Activated T-cell treated with anti-CD3 and anti-CD28 coated beads, Interleukin-2, amount 50 U/mL, for 48 hours (primary cell): ENCODE data around the gene NTNG2.
A peak's percentile ranks its signal among the peaks of the same experiment; 100 is the strongest.
"Not testable (repeated sequence)": the region's sequence is repeated elsewhere in the genome, so short reads cannot be mapped to it uniquely, and the experiment has no call there.

Experiments used
- DNase-seq, 2 experiments: peaks; one replicate each; pipeline ENCODE4 v3.0.0-alpha.2; 2020

Gene NTNG2

GRCh38 chr9:132161743-132162184 is at the start of gene NTNG2:
Gene NTNG2 (plus strand): TSS chr9:132162058. CDS start chr9:132166832, 4,774 bp downstream.
- no peak for DNase-seq

- DNase-seq, result peak; percentile 45 to 56
These were observed 47.7 kb upstream of the NTNG2 start for GRCh38 chr9:132114102-132114707.

GRCh38 chr9:132116583-132116982 is 45.3 kb upstream of the NTNG2 start:
- DNase-seq, result no peak

- no peak for DNase-seq
These were observed 44.2 kb upstream of the NTNG2 start for GRCh38 chr9:132117694-132118093.

GRCh38 chr9:132121021-132121420 is 40.8 kb upstream of the NTNG2 start:
- DNase-seq, result no peak

- DNase-seq, result no peak
These were observed 37.1 kb upstream of the NTNG2 start for GRCh38 chr9:132124800-132125199.

- DNase-seq, result no peak
These were observed 36.5 kb upstream of the NTNG2 start for GRCh38 chr9:132125361-132125760.

- peak; percentile 35 to 44 for DNase-seq
These were observed 35.7 kb upstream of the NTNG2 start for GRCh38 chr9:132125944-132126679.

- DNase-seq, result no peak
These were observed 35.1 kb upstream of the NTNG2 start for GRCh38 chr9:132126680-132127236.

- DNase-seq, result no peak
These were observed 33.8 kb upstream of the NTNG2 start for GRCh38 chr9:132127888-132128534.

- no peak for DNase-seq
These were observed 32.3 kb upstream of the NTNG2 start for GRCh38 chr9:132129535-132129934.

GRCh38 chr9:132134085-132134484 is 27.8 kb upstream of the NTNG2 start:
- not testable (repeated sequence) for DNase-seq

GRCh38 chr9:132135456-132135855 is 26.4 kb upstream of the NTNG2 start:
- no peak for DNase-seq

GRCh38 chr9:132136151-132136780 is 25.6 kb upstream of the NTNG2 start:
- DNase-seq, result no peak

GRCh38 chr9:132141344-132141947 is 20.4 kb upstream of the NTNG2 start:
- no peak for DNase-seq

GRCh38 chr9:132141948-132142594 is 19.8 kb upstream of the NTNG2 start:
- no peak for DNase-seq

- DNase-seq, result no peak
These were observed 18.9 kb upstream of the NTNG2 start for GRCh38 chr9:132142924-132143323.

- no peak for DNase-seq
These were observed 18.5 kb upstream of the NTNG2 start for GRCh38 chr9:132143359-132143758.

- peak in 1 of 2 experiments; percentile 35 for DNase-seq
These were observed 17.0 kb upstream of the NTNG2 start for GRCh38 chr9:132144708-132145365.

- no peak for DNase-seq
These were observed 15.8 kb upstream of the NTNG2 start for GRCh38 chr9:132146039-132146438.

GRCh38 chr9:132146575-132146974 is 15.3 kb upstream of the NTNG2 start:
- DNase-seq, result no peak

- no peak for DNase-seq
These were observed 14.5 kb upstream of the NTNG2 start for GRCh38 chr9:132147331-132147730.
